Caco-2 (cell line): ENCODE measurements around the gene MAN1B1. TPM values are rescaled to one million over a fixed set of nuclear protein-coding genes. Genes with fewer than 3 reads are reported as not detected.

Experiments
- BruUV-seq: library from RNA; stranded (reverse); fragments of 400-500 nt; replicated peaks from 2 replicates; lab custom pipeline; 2021; lab: Mats Ljungman, UMichigan
- CTCF ChIA-PET: fragments of 300-600 bp; sonication (Branson Sonifier 250); formaldehyde crosslinking; loops from one replicate; lab custom pipeline; 2022; ENCODE audit warnings: antibody characterized with exemption; lab: Charles Lee
- POLR2A ChIA-PET: fragments of 300-600 bp; sonication (Branson Sonifier 250); formaldehyde crosslinking; loops from one replicate; lab custom pipeline; 2022; ENCODE audit warnings: antibody characterized with exemption; lab: Charles Lee
- DNase-seq, 2 experiments: peaks; one replicate each; pipeline versions ENCODE4 v3.0.0 to v3.0.0-alpha.2; 2020 to 2022
- H3K27me3 ChIP-seq: replicated peaks from 2 replicates; pipeline ENCODE4 v1.6.0; 2011; ENCODE audit warnings: low read length; ENCODE audit not compliant: control insufficient read depth, insufficient read depth
- H3K36me3 ChIP-seq: 2 replicates; pipeline ENCODE4 v1.5.1; 2011; ENCODE audit warnings: low read length; ENCODE audit not compliant: control insufficient read depth, insufficient read depth
- H3K4me1 ChIP-seq: fragments of 250-450 bp; sonication (Bioruptor Pico); 2 replicates; pipeline ENCODE4 v1.5.1; 2020; ENCODE audit warnings: mild to moderate bottlenecking
- H3K4me3 ChIP-seq: 2 replicates; pipeline ENCODE4 v1.5.1; 2011; ENCODE audit warnings: low read depth, mild to moderate bottlenecking, control low read depth, low read length
- H3K9me3 ChIP-seq: fragments of 250-450 bp; sonication (Bioruptor Pico); 2 replicates; pipeline ENCODE4 v1.5.1; 2020; ENCODE audit warnings: mild to moderate bottlenecking, moderate library complexity
- H3K27ac Mint-ChIP-seq: one replicate; pipeline ENCODE4 v1.8.0; 2022; ENCODE audit warnings: mixed read lengths; ENCODE audit not compliant: unreplicated experiment
- H3K27me3 Mint-ChIP-seq: one replicate; pipeline ENCODE4 v1.8.0; 2022; ENCODE audit warnings: mixed read lengths; ENCODE audit not compliant: insufficient read depth, unreplicated experiment
- H3K36me3 Mint-ChIP-seq: one replicate; pipeline ENCODE4 v1.8.0; 2022; ENCODE audit warnings: mild to moderate bottlenecking, mixed read lengths; ENCODE audit not compliant: insufficient read depth, unreplicated experiment
- H3K4me1 Mint-ChIP-seq: one replicate; pipeline ENCODE4 v1.8.0; 2022; ENCODE audit warnings: low read depth, mixed read lengths; ENCODE audit not compliant: unreplicated experiment
- H3K4me3 Mint-ChIP-seq: one replicate; pipeline ENCODE4 v1.8.0; 2022; ENCODE audit warnings: mild to moderate bottlenecking, moderate library complexity, mixed read lengths; ENCODE audit not compliant: unreplicated experiment
- H3K9me3 Mint-ChIP-seq: one replicate; pipeline ENCODE4 v1.8.0; 2022; ENCODE audit warnings: mixed read lengths; ENCODE audit not compliant: unreplicated experiment
- CTCF ChIP-seq, 2 experiments: fragments of 200-600 bp in 1 of 2; IDR thresholded peaks; 1 replicate in 1 of 2; 2 replicates in 1 of 2; pipeline versions ENCODE4 v1.5.1 to v1.8.0; 2011 to 2022; ENCODE audit warnings: antibody characterized with exemption in 1 of 2, control low read depth in 1 of 2, inconsistent platforms in 1 of 2, low read depth in 1 of 2, low read length in 1 of 2, mild to moderate bottlenecking in 1 of 2, moderate library complexity in 1 of 2; ENCODE audit not compliant: insufficient read depth in 1 of 2, severe bottlenecking in 1 of 2, unreplicated experiment in 1 of 2
- intact Hi-C: fragments of 100-400 bp; cut with micrococcal nuclease; formaldehyde crosslinking; loops from one replicate; pipeline ENCODE4 v1.10.0; 2022; ENCODE audit not compliant: unreplicated experiment
- total RNA-seq: library from RNA; stranded (reverse); gene quantifications from 2 replicates; pipeline ENCODE4 v1.2.3, GENCODE V29; 2022

The MAN1B1 gene
- total RNA-seq, 1 experiment from 2014 or later: 57.7 TPM

DNA sequence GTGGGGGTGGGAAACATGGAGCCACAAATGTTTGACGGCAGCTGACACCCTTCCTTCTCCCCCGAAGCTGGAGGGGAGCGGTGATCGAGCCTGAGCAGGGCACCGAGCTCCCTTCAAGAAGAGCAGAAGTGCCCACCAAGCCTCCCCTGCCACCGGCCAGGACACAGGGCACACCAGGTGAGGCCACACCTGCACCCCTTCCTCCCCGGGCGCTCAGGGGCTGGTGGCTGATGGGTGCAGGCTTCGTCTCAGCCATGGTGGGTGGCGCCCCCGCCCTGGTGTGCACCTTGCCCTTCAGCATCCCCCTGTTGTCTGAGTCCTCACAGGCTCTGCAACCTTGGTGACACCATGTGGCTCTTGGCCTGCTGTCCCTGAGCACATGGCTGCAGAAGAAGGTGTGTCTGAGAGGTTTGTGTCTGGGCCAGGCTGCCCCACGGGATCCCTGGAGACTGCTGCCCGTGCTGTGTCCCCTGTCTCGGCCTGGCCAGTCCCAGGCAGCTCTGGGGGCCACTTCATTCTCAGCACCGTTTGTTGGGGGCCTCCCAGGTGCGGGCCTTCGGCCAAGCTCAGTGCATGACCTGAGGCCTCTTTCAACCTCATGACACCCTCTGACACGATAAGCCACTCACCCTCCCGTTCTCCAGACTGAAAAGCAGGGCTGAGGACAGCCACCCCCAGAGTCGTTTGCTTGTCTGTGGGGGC lies 11.1 kb downstream of the MAN1B1 start:
- no peak for DNase-seq
- no peaks in the 10 kb centered on the region for H3K4me1 Mint-ChIP-seq
- Histone ChIP-seq H3K4me1 (no peaks in the 10 kb centered on the region), H3K4me3 (no peak overlapping the region), H3K9me3 (no peaks in the 10 kb centered on the region), H3K36me3 (peaks cover 15% of the 10 kb centered on the region), H3K27me3 (no peaks in the 10 kb centered on the region)
- ChIA-PET POLR2A (no interaction called here), CTCF (interaction anchor here (0.9 kb wide), 1 partner anchor 28 kb away, joined by 7 read pairs; the partner anchor contains the start of gene SAPCD2)
- BruUV-seq: no TSS peak
- H3K27me3 Mint-ChIP-seq: no peaks in the 10 kb centered on the region
- intact Hi-C loops: no loop called here
- no peak overlapping the region for H3K27ac Mint-ChIP-seq
- H3K4me3 Mint-ChIP-seq: no peak overlapping the region
- peaks cover 15% of the 10 kb centered on the region for H3K36me3 Mint-ChIP-seq
- no peak for TF ChIP-seq CTCF (IDR thresholded peaks at IDR 0.05; ENCODE audit: insufficient read depth in 1 of 2, low read depth in 1 of 2, low read length in 1 of 2, severe bottlenecking in 1 of 2, unreplicated experiment in 1 of 2)
- H3K9me3 Mint-ChIP-seq: no peaks in the 10 kb centered on the region

GRCh38 chr9:137099231-137099630 lies 12.4 kb downstream of the MAN1B1 start:
- ChIA-PET CTCF (no interaction called here), POLR2A (no interaction called here)
- BruUV-seq: no TSS peak
- intact Hi-C loops: no loop called here
- H3K9me3 Mint-ChIP-seq: no peaks in the 10 kb centered on the region
- TF ChIP-seq CTCF (IDR thresholded peaks at IDR 0.05; ENCODE audit: insufficient read depth in 1 of 2, low read depth in 1 of 2, low read length in 1 of 2, severe bottlenecking in 1 of 2, unreplicated experiment in 1 of 2): no peak
- no peaks in the 10 kb centered on the region for H3K9me3 ChIP-seq
- no peak for DNase-seq
- H3K27ac Mint-ChIP-seq: no peak overlapping the region
- H3K4me1 Mint-ChIP-seq: no peaks in the 10 kb centered on the region
- no peaks in the 10 kb centered on the region for H3K4me1 ChIP-seq
- no peaks in the 10 kb centered on the region for H3K27me3 ChIP-seq
- H3K4me3 ChIP-seq: no peak overlapping the region
- H3K27me3 Mint-ChIP-seq: no peaks in the 10 kb centered on the region
- H3K36me3 Mint-ChIP-seq: peaks cover 15% of the 10 kb centered on the region
- no peak overlapping the region for H3K4me3 Mint-ChIP-seq
- H3K36me3 ChIP-seq: peaks cover 24% of the 10 kb centered on the region

DNA sequence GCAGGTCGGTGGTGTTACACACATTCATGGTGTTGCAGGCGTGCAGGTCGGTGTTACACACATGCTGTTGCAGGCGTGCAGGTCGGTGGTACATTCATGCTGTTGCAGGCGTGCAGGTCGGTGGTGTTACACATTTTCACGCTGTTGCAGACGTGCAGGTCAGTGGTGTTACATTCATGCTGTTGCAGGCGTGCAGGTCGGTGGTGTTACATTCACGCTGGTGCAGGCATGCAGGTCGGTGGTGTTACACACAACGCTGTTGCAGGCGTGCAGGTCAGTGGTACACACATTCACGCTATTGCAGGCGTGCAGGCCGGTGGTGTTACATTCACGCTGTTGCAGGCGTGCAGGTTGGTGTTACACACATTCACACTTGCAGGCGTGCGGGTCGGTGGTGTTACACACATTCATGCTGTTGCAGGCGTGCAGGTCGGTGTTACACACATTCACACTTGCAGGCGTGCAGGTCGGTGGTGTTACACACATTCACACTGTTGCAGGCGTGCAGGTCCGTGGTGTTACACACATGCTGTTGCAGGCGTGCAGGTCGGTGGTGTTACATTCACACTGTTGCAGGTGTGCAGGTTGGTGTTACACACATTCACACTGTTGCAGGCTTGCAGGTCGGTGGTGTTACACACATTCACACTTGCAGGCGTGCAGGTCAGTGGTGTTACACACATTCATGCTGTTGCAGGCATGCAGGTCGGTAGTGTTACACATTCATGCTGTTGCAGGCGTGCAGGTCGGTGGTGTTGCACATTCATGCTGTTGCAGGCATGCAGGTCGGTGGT lies 16.6 kb downstream of the MAN1B1 start:
- Mint-ChIP-seq H3K27ac (no peak overlapping the region), H3K4me3 (no peak overlapping the region), H3K4me1 (no peaks in the 10 kb centered on the region), H3K9me3 (no peaks in the 10 kb centered on the region), H3K27me3 (no peaks in the 10 kb centered on the region), H3K36me3 (peaks cover 7% of the 10 kb centered on the region)
- no peak for TF ChIP-seq CTCF (IDR thresholded peaks at IDR 0.05; ENCODE audit: insufficient read depth in 1 of 2, low read depth in 1 of 2, low read length in 1 of 2, severe bottlenecking in 1 of 2, unreplicated experiment in 1 of 2)
- Histone ChIP-seq H3K4me1 (no peaks in the 10 kb centered on the region), H3K4me3 (no peak overlapping the region), H3K27me3 (no peaks in the 10 kb centered on the region), H3K9me3 (no peaks in the 10 kb centered on the region), H3K36me3 (peaks cover 25% of the 10 kb centered on the region)
- intact Hi-C loops: no loop called here
- ChIA-PET CTCF (interaction anchor here (0.5 kb wide), 1 partner anchor 20 kb away, joined by 3 read pairs; no protein-coding TSS in a partner anchor), POLR2A (no interaction called here)
- BruUV-seq: no TSS peak
- no peak for DNase-seq
